NCI-H774 (cell line): ENCODE data around the gene CCL2.

Source experiments
- DNase-seq: peaks from one replicate; lab custom pipeline; 2025; lab: John Stamatoyannopoulos, UW

CCL2 gene

GRCh38 chr17:34241062-34241461 is 14.0 kb upstream of the CCL2 start:
- DNase-seq, result no peak

GRCh38 chr17:34242587-34243363 is 12.3 kb upstream of the CCL2 start:
- no peak for DNase-seq

- no peak for DNase-seq
These were observed 11.4 kb upstream of the CCL2 start for GRCh38 chr17:34243364-34244320.

GRCh38 chr17:34245351-34245905 is 9.7 kb upstream of the CCL2 start:
- no peak for DNase-seq

- DNase-seq, result no peak
These were observed 8.6 kb upstream of the CCL2 start for GRCh38 chr17:34246446-34246845.

- DNase-seq, result no peak
These were observed 8.2 kb upstream of the CCL2 start for GRCh38 chr17:34246881-34247280.

- no peak for DNase-seq
These were observed 6.5 kb upstream of the CCL2 start for GRCh38 chr17:34248511-34249024.

- DNase-seq, result no peak
These were observed 6.0 kb upstream of the CCL2 start for GRCh38 chr17:34249061-34249460.

- DNase-seq, result no peak
These were observed 5.6 kb upstream of the CCL2 start for GRCh38 chr17:34249478-34249877.

- DNase-seq, result no peak
These were observed 3.9 kb upstream of the CCL2 start for GRCh38 chr17:34251186-34251585.

- DNase-seq, result no peak
These were observed 3.0 kb upstream of the CCL2 start for GRCh38 chr17:34252095-34252443.

GRCh38 chr17:34252444-34253138 is 2.5 kb upstream of the CCL2 start:
- no peak for DNase-seq

GRCh38 chr17:34253139-34253525 is 2.0 kb upstream of the CCL2 start:
- no peak for DNase-seq

- no peak for DNase-seq
These were observed 939 bp upstream of the CCL2 start for GRCh38 chr17:34254146-34254545.

- no peak for DNase-seq
These were observed 272 bp downstream of the CCL2 start for GRCh38 chr17:34255381-34255732.

- DNase-seq, result no peak
These were observed 756 bp downstream of the CCL2 start for GRCh38 chr17:34255841-34256240.

GRCh38 chr17:34257299-34257985 is 2.4 kb downstream of the CCL2 start:
- DNase-seq, result no peak

GRCh38 chr17:34257986-34258326 is 2.9 kb downstream of the CCL2 start:
- DNase-seq, result no peak

- DNase-seq, result no peak
These were observed 4.1 kb downstream of the CCL2 start for GRCh38 chr17:34259146-34259545.

GRCh38 chr17:34260861-34261260 is 5.8 kb downstream of the CCL2 start:
- no peak for DNase-seq

GRCh38 chr17:34261568-34262337 is 6.7 kb downstream of the CCL2 start:
- DNase-seq, result no peak
